Fibroblast of the conjunctiva (primary cell): Measurements from ENCODE around the gene TMEM14C.

ENCODE experiments used
- DNase-seq: peaks from one replicate; pipeline ENCODE4 v3.0.0-alpha.2; 2010; ENCODE audit warnings: low read depth

TMEM14C gene

GRCh38 chr6:10763006-10763405 lies 40.1 kb downstream of the TMEM14C start:
- no peak for DNase-seq

GRCh38 chr6:10769419-10769818 lies 46.5 kb downstream of the TMEM14C start:
- no peak for DNase-seq

DNA sequence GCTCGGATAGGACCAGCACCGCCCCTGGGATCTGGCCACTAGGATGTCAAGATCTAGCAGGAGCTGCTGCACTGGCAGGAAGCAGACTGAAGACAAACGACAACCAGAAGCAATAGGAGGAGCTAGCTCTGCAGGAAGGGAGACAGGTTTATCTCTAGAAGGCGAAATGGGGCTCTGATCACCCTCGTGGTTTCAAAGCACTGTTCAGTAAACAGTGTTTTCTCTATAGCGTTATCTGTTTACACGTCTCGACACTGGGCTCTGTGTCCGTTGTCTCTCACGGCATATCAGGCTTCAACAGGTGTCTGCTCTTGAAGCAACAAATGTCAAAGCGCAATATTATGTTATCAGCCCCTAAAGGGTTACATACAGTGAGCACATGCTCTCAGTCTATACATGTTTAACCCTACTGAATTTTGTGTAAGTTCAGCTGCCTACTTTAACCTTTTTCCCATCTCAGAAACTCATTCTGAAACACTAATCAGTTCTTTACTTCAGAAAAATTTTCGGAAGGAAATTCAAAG lies 48.6 kb downstream of the TMEM14C start:
- DNase-seq = no peak

GRCh38 chr6:10778230-10778629 lies 55.4 kb downstream of the TMEM14C start:
- DNase-seq = no peak

- DNase-seq = no peak
Observed at GRCh38 chr6:10779076-10779475, 56.2 kb downstream of the TMEM14C start.
